ENCODE results near the gene RBKS. TPM values are rescaled to one million over a fixed set of nuclear protein-coding genes. Genes with fewer than 3 reads are reported as not detected.
A peak's percentile ranks its signal among the peaks of the same experiment; 100 is the strongest.

Gene RBKS
- total RNA-seq, 4 donors from 2014 or later: 1.6 to 5.4 (median 3.3) TPM

DNA sequence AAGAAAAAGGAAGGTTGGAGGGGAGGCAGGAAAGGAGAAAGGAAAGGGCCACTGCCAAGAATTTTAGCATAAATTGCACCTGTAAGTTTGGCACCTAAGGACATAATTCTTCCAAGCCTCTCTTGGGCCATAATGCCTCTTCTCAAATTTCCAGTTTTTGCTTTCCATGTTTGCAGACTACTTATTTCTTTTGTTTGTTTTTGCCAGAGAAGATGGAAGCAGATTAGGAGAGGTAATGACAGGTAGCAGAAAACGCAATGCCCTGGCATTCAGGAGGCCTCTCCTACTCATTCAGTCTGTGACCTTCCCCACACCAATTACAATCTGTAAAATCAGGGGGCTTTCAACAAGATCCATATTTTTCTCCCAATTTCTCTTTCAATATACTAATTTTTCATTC, 61.9 kb downstream of the RBKS start:
- Histone ChIP-seq H3K9me3 (no peaks in the 10 kb centered on the region), H3K4me3 (no peak overlapping the region), H3K36me3 (no peaks in the 10 kb centered on the region), H3K27me3 (no peaks in the 10 kb centered on the region), H3K4me1 (no peaks in the 10 kb centered on the region), H3K27ac (no peak overlapping the region)
- TF ChIP-seq POLR2A (IDR thresholded peaks at IDR 0.05): no peak
- TF ChIP-seq, protein P1, sequence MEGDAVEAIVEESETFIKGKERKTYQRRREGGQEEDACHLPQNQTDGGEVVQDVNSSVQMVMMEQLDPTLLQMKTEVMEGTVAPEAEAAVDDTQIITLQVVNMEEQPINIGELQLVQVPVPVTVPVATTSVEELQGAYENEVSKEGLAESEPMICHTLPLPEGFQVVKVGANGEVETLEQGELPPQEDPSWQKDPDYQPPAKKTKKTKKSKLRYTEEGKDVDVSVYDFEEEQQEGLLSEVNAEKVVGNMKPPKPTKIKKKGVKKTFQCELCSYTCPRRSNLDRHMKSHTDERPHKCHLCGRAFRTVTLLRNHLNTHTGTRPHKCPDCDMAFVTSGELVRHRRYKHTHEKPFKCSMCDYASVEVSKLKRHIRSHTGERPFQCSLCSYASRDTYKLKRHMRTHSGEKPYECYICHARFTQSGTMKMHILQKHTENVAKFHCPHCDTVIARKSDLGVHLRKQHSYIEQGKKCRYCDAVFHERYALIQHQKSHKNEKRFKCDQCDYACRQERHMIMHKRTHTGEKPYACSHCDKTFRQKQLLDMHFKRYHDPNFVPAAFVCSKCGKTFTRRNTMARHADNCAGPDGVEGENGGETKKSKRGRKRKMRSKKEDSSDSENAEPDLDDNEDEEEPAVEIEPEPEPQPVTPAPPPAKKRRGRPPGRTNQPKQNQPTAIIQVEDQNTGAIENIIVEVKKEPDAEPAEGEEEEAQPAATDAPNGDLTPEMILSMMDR (IDR thresholded peaks at IDR 0.05): no peak
- no peak for DNase-seq
- intact Hi-C loops (cut with DNase I; ENCODE audit: low total_unique reads): no loop called here

DNA sequence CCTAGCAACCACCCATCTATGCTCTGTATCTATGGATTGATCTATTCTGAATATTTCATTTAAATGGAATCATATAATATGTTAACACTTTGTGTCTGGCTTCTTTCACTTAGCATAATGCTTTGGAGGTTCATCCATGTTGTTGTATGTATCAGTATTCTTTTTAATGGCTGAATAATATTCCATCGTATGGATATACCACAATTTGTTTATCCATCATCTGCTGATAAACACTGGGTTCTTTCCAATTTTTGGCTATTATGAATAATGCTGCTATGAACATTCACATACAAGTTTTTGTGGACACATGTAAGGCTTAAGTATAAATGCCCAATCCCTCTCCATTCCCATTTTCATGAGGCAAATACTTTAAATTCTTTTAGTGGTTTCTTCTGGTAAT, 65.8 kb downstream of the RBKS start:
- H3K9me3 ChIP-seq: no peaks in the 10 kb centered on the region

DNA sequence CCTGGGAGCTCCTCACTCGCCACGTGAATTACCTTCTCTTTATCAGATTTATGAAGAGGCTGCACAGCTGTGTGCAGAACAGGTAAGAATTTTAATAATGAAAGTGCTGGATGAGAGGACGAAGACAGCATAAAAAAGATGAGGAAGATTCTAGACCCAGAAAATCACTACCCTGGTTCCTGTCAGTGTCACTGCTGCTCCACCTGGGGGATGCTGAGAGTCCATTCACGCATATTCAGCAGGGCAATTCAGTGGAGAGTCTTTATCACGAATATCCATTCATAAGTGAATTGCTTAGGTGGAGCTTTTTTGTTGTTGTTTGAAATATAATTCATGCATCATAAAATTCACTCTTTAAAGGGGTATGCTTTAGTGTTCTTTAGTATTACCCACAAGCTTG, 66.6 kb downstream of the RBKS start:
- intact Hi-C loops (cut with DNase I; ENCODE audit: low total_unique reads): no loop called here
- TF ChIP-seq, protein P1 (IDR thresholded peaks at IDR 0.05): peak in 1 of 4 experiments; percentile 5
- no peak for TF ChIP-seq POLR2A (IDR thresholded peaks at IDR 0.05)
- no peaks in the 10 kb centered on the region for H3K36me3 ChIP-seq
- H3K4me1 ChIP-seq: no peaks in the 10 kb centered on the region
- no peak overlapping the region for H3K27ac ChIP-seq
- no peaks in the 10 kb centered on the region for H3K27me3 ChIP-seq
- no peak for DNase-seq
- no peak overlapping the region for H3K4me3 ChIP-seq
- H3K9me3 ChIP-seq: no peaks in the 10 kb centered on the region

More for the DNA sequence above, 65.8 kb downstream of the RBKS start:
- no peak for DNase-seq
- H3K27me3 ChIP-seq: no peaks in the 10 kb centered on the region
- no peaks in the 10 kb centered on the region for H3K4me1 ChIP-seq
- H3K4me3 ChIP-seq: no peak overlapping the region
- intact Hi-C loops (cut with DNase I; ENCODE audit: low total_unique reads): no loop called here
- no peaks in the 10 kb centered on the region for H3K36me3 ChIP-seq
- no peak overlapping the region for H3K27ac ChIP-seq
- TF ChIP-seq, protein P1 (IDR thresholded peaks at IDR 0.05): no peak
- TF ChIP-seq POLR2A (IDR thresholded peaks at IDR 0.05): no peak

DNA sequence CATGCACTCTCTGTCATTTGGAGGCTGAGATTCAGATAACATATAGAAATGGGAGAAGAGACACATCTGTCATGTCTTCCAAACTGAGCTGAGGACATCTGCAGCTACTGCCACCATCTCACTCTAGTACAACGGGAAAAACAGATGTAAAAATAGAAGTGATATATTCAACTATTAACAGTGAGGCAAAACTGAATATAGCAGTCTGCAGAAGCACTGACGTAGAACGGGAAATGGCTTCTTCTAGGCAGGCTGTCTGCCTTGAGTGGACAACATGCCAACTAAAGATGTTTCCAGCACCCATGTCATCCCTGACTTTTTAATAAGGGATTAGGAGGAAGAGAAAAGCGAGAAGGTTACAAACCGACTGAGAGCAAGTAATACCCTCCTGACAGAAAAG, 67.1 kb downstream of the RBKS start:
- no peak for DNase-seq
- Histone ChIP-seq H3K9me3 (no peaks in the 10 kb centered on the region), H3K27me3 (no peaks in the 10 kb centered on the region), H3K4me1 (no peaks in the 10 kb centered on the region), H3K4me3 (no peak overlapping the region), H3K36me3 (no peaks in the 10 kb centered on the region), H3K27ac (no peak overlapping the region)
- no peak for TF ChIP-seq POLR2A (IDR thresholded peaks at IDR 0.05)
- TF ChIP-seq, protein P1 (IDR thresholded peaks at IDR 0.05): no peak
- intact Hi-C loops (cut with DNase I; ENCODE audit: low total_unique reads): no loop called here

DNA sequence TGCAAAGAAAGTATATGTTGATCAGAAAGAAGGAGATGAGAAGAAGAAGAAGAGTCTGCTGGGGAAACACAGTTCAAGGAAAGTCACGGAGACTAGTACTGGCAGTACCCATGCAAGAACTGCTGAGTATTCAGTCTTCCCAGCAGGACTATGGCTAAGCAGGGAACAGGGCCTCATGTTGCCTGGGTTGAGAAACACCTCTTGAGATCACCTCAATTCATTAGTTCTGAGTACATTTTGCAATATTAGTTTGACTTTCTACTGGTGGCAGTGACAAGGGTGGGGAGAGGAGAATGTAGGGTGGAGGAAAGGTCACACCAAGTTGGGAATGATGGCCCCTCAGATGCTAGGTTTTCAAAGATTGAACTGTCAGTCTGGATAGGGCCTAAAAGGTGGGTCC, 68.1 kb downstream of the RBKS start:
- no peaks in the 10 kb centered on the region for H3K36me3 ChIP-seq
- no peaks in the 10 kb centered on the region for H3K9me3 ChIP-seq
- H3K4me3 ChIP-seq: no peak overlapping the region
- no peak for TF ChIP-seq POLR2A (IDR thresholded peaks at IDR 0.05)
- TF ChIP-seq, protein P1 (IDR thresholded peaks at IDR 0.05): no peak
- no peak overlapping the region for H3K27ac ChIP-seq
- H3K27me3 ChIP-seq: no peaks in the 10 kb centered on the region
- H3K4me1 ChIP-seq: no peaks in the 10 kb centered on the region
- DNase-seq: no peak
- intact Hi-C loops (cut with DNase I; ENCODE audit: low total_unique reads): no loop called here
